Naive B cell (primary cell): ENCODE data around the gene ZNF784. TPM values are rescaled to one million over a fixed set of nuclear protein-coding genes. Genes with fewer than 3 reads are reported as not detected.

ENCODE experiments used
- ATAC-seq, 2 donors: fragments of 150-1000 bp; cut with Tn5 transposase; 2 replicates each; pipeline ENCODE4 v1.10.0; 2021; ENCODE audit warnings: low read depth in 2 of 2, mild to moderate bottlenecking in 2 of 2, moderate library complexity in 2 of 2
- DNase-seq: peaks from one replicate; pipeline ENCODE4 v3.0.0; 2022
- H3K27ac Mint-ChIP-seq, 6 donors: one replicate each; pipeline ENCODE4 v1.8.0; 2020 to 2022; ENCODE audit warnings: mild to moderate bottlenecking in 6 of 6, mixed read lengths in 6 of 6, moderate library complexity in 5 of 6, inconsistent platforms in 2 of 6
- H3K27me3 Mint-ChIP-seq, 3 donors: one replicate each; pipeline ENCODE4 v1.8.0; 2021 to 2022; ENCODE audit warnings: mixed read lengths in 3 of 3, mild to moderate bottlenecking in 1 of 3
- H3K36me3 Mint-ChIP-seq, 2 donors: one replicate each; pipeline ENCODE4 v1.8.0; 2020 to 2022; ENCODE audit warnings: mixed read lengths in 2 of 2, inconsistent platforms in 1 of 2, mild to moderate bottlenecking in 1 of 2
- H3K4me1 Mint-ChIP-seq, 3 donors: one replicate each; pipeline ENCODE4 v1.8.0; 2020 to 2022; ENCODE audit warnings: mixed read lengths in 3 of 3, inconsistent platforms in 1 of 3, mild to moderate bottlenecking in 1 of 3, moderate library complexity in 1 of 3
- H3K4me3 Mint-ChIP-seq, 8 donors: one replicate each; pipeline ENCODE4 v1.8.0; 2020 to 2022; ENCODE audit warnings: mild to moderate bottlenecking in 8 of 8, mixed read lengths in 8 of 8, moderate library complexity in 8 of 8, inconsistent platforms in 2 of 8
- H3K9me3 Mint-ChIP-seq, 7 donors: one replicate each; pipeline ENCODE4 v1.8.0; 2020 to 2022; ENCODE audit warnings: mixed read lengths in 7 of 7, mild to moderate bottlenecking in 5 of 7, inconsistent platforms in 2 of 7, moderate library complexity in 1 of 7
- polyA plus RNA-seq, 6 donors: library from polyadenylated mRNA; unstranded; fragments of 300-500 nt; fragmentation: Illumina TruSeq; gene quantifications; one replicate each; pipeline ENCODE4 v1.2.3, GENCODE V29; 2021; ENCODE audit warnings: low read depth in 6 of 6

ZNF784 gene
- polyA plus RNA-seq, 6 donors from 2014 or later: 0.95 to 3.5 (median 2.7) TPM; not detected in 1

GRCh38 chr19:55636723-55637122 lies 12.4 kb upstream of the ZNF784 start:
- peaks cover 0 to 3% (median 0%) of the 10 kb centered on the region in 7 donors for H3K9me3 Mint-ChIP-seq
- ATAC-seq (no peak), DNase-seq (no peak)
- H3K4me3 Mint-ChIP-seq: peak overlapping the region in 7 of 8 donors; percentile 95 to 100 (median 98)
- no peaks in the 10 kb centered on the region for H3K27me3 Mint-ChIP-seq
- H3K4me1 Mint-ChIP-seq: peaks cover 52 to 80% (median 62%) of the 10 kb centered on the region in 3 donors
- peaks cover 0 to 15% of the 10 kb centered on the region in 2 donors for H3K36me3 Mint-ChIP-seq
- peak overlapping the region in 5 of 6 donors; percentile 16 to 100 (median 82) for H3K27ac Mint-ChIP-seq

DNA sequence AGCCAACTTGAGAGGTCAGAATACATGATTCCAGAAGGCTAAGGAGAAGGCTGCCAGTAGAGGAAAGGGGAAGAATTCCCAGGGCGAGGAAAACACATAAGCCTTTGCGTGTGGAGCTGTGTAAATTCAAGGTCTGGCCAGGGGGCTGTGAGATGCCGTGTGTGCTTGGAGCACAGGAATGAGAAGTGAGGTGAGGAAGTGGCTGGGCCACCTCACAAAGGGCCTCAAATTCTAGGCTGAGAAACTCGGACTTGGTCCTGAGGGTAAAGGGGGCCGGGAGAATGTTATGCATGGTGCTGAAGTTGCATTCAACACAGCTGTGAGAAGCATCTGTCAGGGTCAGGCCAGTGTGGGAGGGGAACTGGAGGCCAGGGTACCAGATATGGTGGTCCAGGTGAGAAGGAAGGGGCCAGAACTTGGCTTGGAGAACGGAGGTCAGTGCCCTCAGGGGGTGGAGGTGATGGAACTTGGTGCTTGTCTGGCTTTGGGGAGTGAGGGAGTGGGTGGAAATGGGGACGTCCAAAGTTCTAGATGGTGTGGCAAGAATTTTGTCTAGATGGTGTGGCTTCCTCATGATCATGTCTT lies 11.6 kb upstream of the ZNF784 start:
- H3K27me3 Mint-ChIP-seq: no peaks in the 10 kb centered on the region
- no peak for DNase-seq
- ATAC-seq: no peak
- H3K4me1 Mint-ChIP-seq: peaks cover 50 to 82% (median 60%) of the 10 kb centered on the region in 3 donors
- H3K4me3 Mint-ChIP-seq: peak overlapping the region; percentile 95 to 100 (median 98)
- H3K27ac Mint-ChIP-seq: peak overlapping the region; percentile 99 to 100 (median 100)
- peaks cover 0 to 3% (median 0%) of the 10 kb centered on the region in 7 donors for H3K9me3 Mint-ChIP-seq
- peaks cover 0 to 15% of the 10 kb centered on the region in 2 donors for H3K36me3 Mint-ChIP-seq

GRCh38 chr19:55635334-55635717 lies 11.0 kb upstream of the ZNF784 start:
- ATAC-seq (peak in 1 of 2 donors; percentile 6), DNase-seq (no peak)
- peak overlapping the region; percentile 95 to 100 (median 98) for H3K4me3 Mint-ChIP-seq

DNA sequence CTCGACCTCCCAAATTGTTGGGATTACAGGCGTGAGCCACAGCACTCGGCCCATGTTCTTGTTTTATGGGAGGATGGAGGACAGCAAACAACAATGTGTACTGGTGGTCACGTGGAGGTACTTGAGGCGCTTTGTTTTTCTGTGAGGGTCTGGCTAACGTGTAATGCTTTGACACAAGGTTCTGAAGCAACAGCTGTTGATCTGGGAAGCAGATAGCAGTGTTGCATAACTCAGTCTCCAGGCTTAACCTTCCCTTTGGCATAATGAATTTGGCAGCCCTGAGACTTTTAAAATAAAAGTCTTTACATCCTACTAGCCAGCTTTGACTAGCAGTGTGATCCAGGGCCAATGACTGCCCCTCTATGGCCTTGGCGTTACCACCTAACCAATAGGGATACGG lies 9.5 kb upstream of the ZNF784 start:
- Mint-ChIP-seq H3K4me1 (peaks cover 47 to 65% (median 52%) of the 10 kb centered on the region in 3 donors), H3K4me3 (peak overlapping the region in 7 of 8 donors; percentile 22 to 100 (median 97))

More at GRCh38 chr19:55635334-55635717, 11.0 kb upstream of the ZNF784 start:
- Mint-ChIP-seq H3K9me3 (peaks cover 0 to 3% (median 0%) of the 10 kb centered on the region in 7 donors), H3K27me3 (no peaks in the 10 kb centered on the region), H3K27ac (peak overlapping the region; percentile 99 to 100 (median 100)), H3K36me3 (peaks cover 0 to 15% of the 10 kb centered on the region in 2 donors), H3K4me1 (peaks cover 50 to 79% (median 58%) of the 10 kb centered on the region in 3 donors)

GRCh38 chr19:55632463-55632834 lies 8.1 kb upstream of the ZNF784 start:
- DNase-seq: peak; percentile 88
- H3K4me1 Mint-ChIP-seq: peaks cover 40 to 54% (median 44%) of the 10 kb centered on the region in 3 donors

More for the DNA sequence above, 9.5 kb upstream of the ZNF784 start:
- DNase-seq (no peak), ATAC-seq (no peak)
- peaks cover 0 to 3% (median 0%) of the 10 kb centered on the region in 7 donors for H3K9me3 Mint-ChIP-seq
- peak overlapping the region in 3 of 6 donors; percentile 66 to 100 (median 100) for H3K27ac Mint-ChIP-seq
- H3K27me3 Mint-ChIP-seq: no peaks in the 10 kb centered on the region
- peaks cover 0 to 15% of the 10 kb centered on the region in 2 donors for H3K36me3 Mint-ChIP-seq

DNA sequence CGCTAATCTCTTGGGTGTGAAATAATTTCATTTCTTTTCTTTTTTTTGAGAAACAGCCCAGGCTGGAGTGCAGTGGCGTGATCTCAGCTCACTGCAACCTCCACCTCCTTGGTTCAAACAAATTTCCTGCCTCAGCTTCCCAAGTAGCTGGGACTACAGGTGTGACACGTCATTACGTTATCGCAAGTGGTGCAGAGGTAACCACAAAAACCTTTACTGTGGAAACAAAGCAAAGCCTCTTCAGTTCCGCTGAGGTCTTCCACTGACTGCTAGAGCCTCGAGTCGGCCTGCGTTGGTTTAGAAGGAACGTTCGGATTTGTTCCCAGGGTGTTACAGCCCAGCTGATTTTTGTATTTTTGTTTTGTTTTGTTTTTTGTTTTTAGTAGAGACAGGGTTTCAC lies 2.0 kb upstream of the ZNF784 start:
- DNase-seq (no peak), ATAC-seq (no peak)
- Mint-ChIP-seq H3K27ac (no peak overlapping the region), H3K36me3 (no peaks in the 10 kb centered on the region), H3K9me3 (peaks cover 0 to 5% (median 0%) of the 10 kb centered on the region in 7 donors), H3K27me3 (peaks cover 0 to 4% (median 0%) of the 10 kb centered on the region in 3 donors), H3K4me3 (peak overlapping the region in 4 of 8 donors; percentile 29 to 65 (median 32)), H3K4me1 (peaks cover 12 to 22% (median 17%) of the 10 kb centered on the region in 3 donors)

More at GRCh38 chr19:55632463-55632834, 8.1 kb upstream of the ZNF784 start:
- Mint-ChIP-seq H3K27ac (peak overlapping the region; percentile 15 to 88 (median 83)), H3K36me3 (peaks cover 0 to 8% of the 10 kb centered on the region in 2 donors), H3K4me3 (peak overlapping the region; percentile 2 to 86 (median 62)), H3K9me3 (no peaks in the 10 kb centered on the region), H3K27me3 (peaks cover 0 to 4% (median 0%) of the 10 kb centered on the region in 3 donors)
- peak; percentile 42 to 52 for ATAC-seq

- Mint-ChIP-seq H3K27me3 (peaks cover 0 to 4% (median 0%) of the 10 kb centered on the region in 3 donors), H3K4me1 (peaks cover 12 to 31% (median 17%) of the 10 kb centered on the region in 3 donors), H3K9me3 (peaks cover 0 to 5% (median 0%) of the 10 kb centered on the region in 7 donors), H3K4me3 (peak overlapping the region; percentile 87 to 98 (median 94)), H3K27ac (peak overlapping the region; percentile 96 to 100 (median 98)), H3K36me3 (no peaks in the 10 kb centered on the region)
- ATAC-seq: no peak
- no peak for DNase-seq
These were observed 599 bp upstream of the ZNF784 start for GRCh38 chr19:55625004-55625326.

- Mint-ChIP-seq H3K4me3 (peak overlapping the region in 6 of 8 donors; percentile 46 to 98 (median 90)), H3K27ac (peak overlapping the region in 3 of 6 donors; percentile 96 to 97 (median 97)), H3K9me3 (peaks cover 0 to 5% (median 0%) of the 10 kb centered on the region in 7 donors), H3K27me3 (peaks cover 0 to 4% (median 0%) of the 10 kb centered on the region in 3 donors), H3K4me1 (peaks cover 12 to 31% (median 20%) of the 10 kb centered on the region in 3 donors), H3K36me3 (no peaks in the 10 kb centered on the region)
- ATAC-seq (no peak), DNase-seq (no peak)
These were observed 805 bp downstream of the ZNF784 start for GRCh38 chr19:55623561-55623960.

- peak overlapping the region in 4 of 8 donors; percentile 26 to 88 (median 72) for H3K4me3 Mint-ChIP-seq
- peaks cover 0 to 3% (median 0%) of the 10 kb centered on the region in 3 donors for H3K27me3 Mint-ChIP-seq
- no peaks in the 10 kb centered on the region for H3K36me3 Mint-ChIP-seq
- H3K9me3 Mint-ChIP-seq: peaks cover 0 to 5% (median 0%) of the 10 kb centered on the region in 7 donors
- peak overlapping the region in 3 of 6 donors; percentile 12 to 97 (median 33) for H3K27ac Mint-ChIP-seq
- DNase-seq (no peak), ATAC-seq (no peak)
- peaks cover 12 to 31% (median 20%) of the 10 kb centered on the region in 3 donors for H3K4me1 Mint-ChIP-seq
These were observed 1.2 kb downstream of the ZNF784 start for GRCh38 chr19:55623130-55623529.

DNA sequence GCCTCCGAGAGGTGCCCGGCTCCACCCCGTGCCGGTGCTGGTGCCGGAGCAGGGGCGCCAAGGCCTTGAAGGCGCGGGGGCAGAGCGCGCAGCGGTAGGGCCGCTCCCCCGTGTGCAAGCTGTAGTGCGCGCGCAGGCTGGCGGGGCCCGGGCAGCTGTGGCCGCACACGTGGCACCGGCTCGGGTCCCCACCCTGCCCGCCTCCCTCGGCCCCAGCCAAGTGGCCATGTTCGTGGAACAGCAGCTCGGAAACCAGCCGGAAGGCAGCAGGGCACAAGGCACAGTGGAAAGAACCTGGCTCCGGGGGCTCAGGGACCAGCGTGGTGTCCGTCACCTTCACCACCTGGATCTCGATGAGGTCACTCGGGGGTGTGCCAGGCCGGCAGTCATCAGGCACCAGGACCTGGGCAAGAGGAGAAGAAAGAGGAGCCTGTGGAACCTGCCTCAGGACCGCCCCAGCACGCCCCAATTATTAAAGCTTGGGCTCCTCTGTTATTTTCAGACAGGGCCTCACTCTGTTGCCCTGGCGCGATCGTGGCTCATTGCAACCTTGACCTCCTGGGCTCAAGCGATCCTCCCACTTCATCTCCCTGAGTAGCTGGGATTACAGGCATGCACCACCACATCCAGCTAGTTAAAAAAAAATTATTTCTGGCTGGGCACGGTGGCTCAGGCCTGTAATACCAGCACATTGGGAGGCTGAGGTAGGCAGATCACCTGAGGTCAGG lies 2.0 kb downstream of the ZNF784 start:
- H3K27me3 Mint-ChIP-seq: no peaks in the 10 kb centered on the region
- DNase-seq (no peak), ATAC-seq (no peak)
- H3K36me3 Mint-ChIP-seq: no peaks in the 10 kb centered on the region
- no peak overlapping the region for H3K4me3 Mint-ChIP-seq
- no peak overlapping the region for H3K27ac Mint-ChIP-seq
- peaks cover 12 to 31% (median 20%) of the 10 kb centered on the region in 3 donors for H3K4me1 Mint-ChIP-seq
- peaks cover 0 to 5% (median 0%) of the 10 kb centered on the region in 7 donors for H3K9me3 Mint-ChIP-seq

GRCh38 chr19:55621673-55622231 lies 2.6 kb downstream of the ZNF784 start:
- ATAC-seq: no peak
- Mint-ChIP-seq H3K27ac (no peak overlapping the region), H3K4me1 (peaks cover 12 to 31% (median 20%) of the 10 kb centered on the region in 3 donors), H3K27me3 (no peaks in the 10 kb centered on the region), H3K4me3 (no peak overlapping the region), H3K36me3 (no peaks in the 10 kb centered on the region), H3K9me3 (peaks cover 0 to 5% (median 0%) of the 10 kb centered on the region in 7 donors)
- DNase-seq: no peak

- no peaks in the 10 kb centered on the region for H3K36me3 Mint-ChIP-seq
- H3K9me3 Mint-ChIP-seq: peaks cover 0 to 5% (median 0%) of the 10 kb centered on the region in 7 donors
- H3K27ac Mint-ChIP-seq: peak overlapping the region in 1 of 6 donors; percentile 26
- no peaks in the 10 kb centered on the region for H3K27me3 Mint-ChIP-seq
- no peak for ATAC-seq
- H3K4me1 Mint-ChIP-seq: peaks cover 12 to 31% (median 20%) of the 10 kb centered on the region in 3 donors
- no peak overlapping the region for H3K4me3 Mint-ChIP-seq
- no peak for DNase-seq
These were observed 3.1 kb downstream of the ZNF784 start for GRCh38 chr19:55621205-55621672.
